H1 (cell line): ENCODE data around the gene GKAP1. TPM values are rescaled to one million over a fixed set of nuclear protein-coding genes. Genes with fewer than 3 reads are reported as not detected.
"Not testable (repeated sequence)": the region's sequence is repeated elsewhere in the genome, so short reads cannot be mapped to it uniquely, and the experiment has no call there.

Experiments used
- CTCF ChIA-PET: fragments of 300-600 bp; sonication (Branson Sonifier 250); formaldehyde crosslinking; loops from one replicate; lab custom pipeline; 2021; ENCODE audit not compliant: partially characterized antibody; lab: Charles Lee
- POLR2A ChIA-PET: fragments of 300-600 bp; sonication (Branson Sonifier 250); formaldehyde crosslinking; loops from one replicate; lab custom pipeline; 2021; ENCODE audit warnings: inconsistent platforms; ENCODE audit not compliant: partially characterized antibody; lab: Charles Lee
- DNase-seq, 2 experiments: peaks; one replicate each; pipeline versions ENCODE4 v3.0.0 to v3.0.0-alpha.2; 2010 to 2022; ENCODE audit warnings: low spot score in 2 of 2, low read depth in 1 of 2, mixed read lengths in 1 of 2
- FAIRE-seq: peaks from 2 replicates; lab custom pipeline; 2011; peaks lifted over from hg19 to GRCh38; lab: Jason Lieb, UNC
- H2AFZ ChIP-seq: 2 replicates; pipeline ENCODE4 v1.8.1; 2012; ENCODE audit warnings: low read length, inconsistent platforms
- H2AK5ac ChIP-seq: 2 replicates; pipeline ENCODE4 v1.6.1; 2013; ENCODE audit warnings: low read depth, low read length
- H2BK120ac ChIP-seq: replicated peaks from 2 replicates; pipeline ENCODE3; 2013; ENCODE audit warnings: low read depth, low read length, inconsistent platforms
- H2BK12ac ChIP-seq: 2 replicates; pipeline ENCODE4 v1.6.1; 2013; ENCODE audit warnings: low read depth, low read length
- H2BK15ac ChIP-seq: 2 replicates; pipeline ENCODE4 v1.6.1; 2013; ENCODE audit warnings: low read length
- H2BK20ac ChIP-seq: 2 replicates; pipeline ENCODE4 v1.6.1; 2013; ENCODE audit warnings: low read length
- H2BK5ac ChIP-seq: 2 replicates; pipeline ENCODE4 v1.6.1; 2013; ENCODE audit warnings: low read depth, low read length
- H3K14ac ChIP-seq: 2 replicates; pipeline ENCODE4 v1.6.1; 2013; ENCODE audit warnings: inconsistent platforms; ENCODE audit not compliant: insufficient read length
- H3K18ac ChIP-seq: 2 replicates; pipeline ENCODE4 v1.6.1; 2013; ENCODE audit warnings: low read length; ENCODE audit errors: extremely low read depth
- H3K23ac ChIP-seq: 2 replicates; pipeline ENCODE4 v1.6.1; 2013; ENCODE audit warnings: inconsistent platforms; ENCODE audit not compliant: insufficient read length
- H3K23me2 ChIP-seq: 2 replicates; pipeline ENCODE4 v1.6.1; 2013; ENCODE audit warnings: low read depth, low read length
- H3K27ac ChIP-seq: 2 replicates; pipeline ENCODE4 v1.6.1; 2011; ENCODE audit warnings: low read depth, low read length, inconsistent platforms
- H3K27me3 ChIP-seq, 4 experiments: replicated peaks in 1 of 4; 1 replicate in 1 of 4; 2 replicates in 3 of 4; pipeline versions ENCODE4 v1.6.1 to v1.8.1; 2011 to 2013; ENCODE audit warnings: low read length in 3 of 4, mild to moderate bottlenecking in 3 of 4, inconsistent platforms in 2 of 4, mixed read lengths in 2 of 4, moderate library complexity in 1 of 4; ENCODE audit not compliant: control insufficient read depth in 3 of 4, insufficient read depth in 3 of 4; ENCODE audit errors: extremely low read depth in 1 of 4
- H3K36me3 ChIP-seq, 4 experiments: 2 replicates each; pipeline versions ENCODE4 v1.6.1 to v1.8.1; 2011 to 2013; ENCODE audit warnings: mild to moderate bottlenecking in 4 of 4, low read length in 3 of 4, moderate library complexity in 2 of 4, control low read depth in 1 of 4, inconsistent platforms in 1 of 4; ENCODE audit not compliant: insufficient read depth in 4 of 4, control insufficient read depth in 2 of 4
- H3K4ac ChIP-seq: replicated peaks from 2 replicates; pipeline ENCODE3; 2013; ENCODE audit warnings: low read length, low read depth, mixed read lengths, inconsistent platforms; ENCODE audit not compliant: insufficient read length
- H3K4me1 ChIP-seq, 4 experiments: replicated peaks in 1 of 4; 1 replicate in 1 of 4; 2 replicates in 3 of 4; pipeline versions ENCODE4 v1.6.1 to v1.8.1; 2011 to 2013; ENCODE audit warnings: low read length in 3 of 4, inconsistent platforms in 2 of 4, mixed read lengths in 1 of 4; ENCODE audit not compliant: insufficient read depth in 4 of 4, control insufficient read depth in 3 of 4
- H3K4me2 ChIP-seq, 2 experiments: 2 replicates each; pipeline versions ENCODE4 v1.6.1 to v1.8.1; 2011 to 2013; ENCODE audit warnings: low read depth in 2 of 2, low read length in 2 of 2, control low read depth in 1 of 2, inconsistent platforms in 1 of 2, mild to moderate bottlenecking in 1 of 2; ENCODE audit not compliant: insufficient read depth in 1 of 2
- H3K4me3 ChIP-seq, 4 experiments: fragments of 200-600, 300-600 bp in 1 of 4; sonication (generic), shearing (Covaris generic), sonication (Bioruptor Twin) in 1 of 4; 2 replicates each; pipeline versions ENCODE4 v1.5.1 to v1.8.1; 2011 to 2016; ENCODE audit warnings: low read length in 4 of 4, low read depth in 3 of 4, control low read depth in 2 of 4, inconsistent platforms in 2 of 4, mild to moderate bottlenecking in 2 of 4, mixed read lengths in 1 of 4, moderate library complexity in 1 of 4; ENCODE audit not compliant: insufficient read depth in 2 of 4; ENCODE audit errors: extremely low read depth in 1 of 4
- H3K56ac ChIP-seq: replicated peaks from 2 replicates; pipeline ENCODE3; 2013; ENCODE audit warnings: low read depth, mild to moderate bottlenecking, mixed read lengths, low read length, inconsistent platforms; ENCODE audit not compliant: insufficient read length
- H3K79me1 ChIP-seq: 2 replicates; pipeline ENCODE4 v1.6.1; 2013; ENCODE audit warnings: low read depth, low read length, control low read depth
- H3K79me2 ChIP-seq, 2 experiments: 2 replicates each; pipeline versions ENCODE4 v1.6.1 to v1.8.1; 2012 to 2013; ENCODE audit warnings: low read length in 2 of 2, mild to moderate bottlenecking in 2 of 2, inconsistent platforms in 1 of 2; ENCODE audit not compliant: insufficient read depth in 2 of 2, control insufficient read depth in 1 of 2
- H3K9ac ChIP-seq, 4 experiments: replicated peaks in 1 of 4; 1 replicate in 1 of 4; 2 replicates in 3 of 4; pipeline versions ENCODE4 v1.6.1 to v1.8.1; 2011 to 2013; ENCODE audit warnings: low read depth in 3 of 4, low read length in 3 of 4, control low read depth in 2 of 4, mild to moderate bottlenecking in 2 of 4, moderate library complexity in 2 of 4, inconsistent platforms in 1 of 4; ENCODE audit errors: extremely low read depth in 1 of 4
- H3K9me3 ChIP-seq, 2 experiments: 2 replicates each; pipeline versions ENCODE4 v1.6.1 to v1.8.1; 2012 to 2013; ENCODE audit warnings: mild to moderate bottlenecking in 2 of 2, moderate library complexity in 2 of 2, control low read depth in 1 of 2, inconsistent platforms in 1 of 2, low read depth in 1 of 2, low read length in 1 of 2, mixed read lengths in 1 of 2; ENCODE audit not compliant: insufficient read depth in 2 of 2
- H4K20me1 ChIP-seq, 2 experiments: replicated peaks in 1 of 2; 2 replicates each; pipeline versions ENCODE3 to v1.8.1; 2011 to 2013; ENCODE audit warnings: inconsistent platforms in 2 of 2, low read length in 2 of 2, mild to moderate bottlenecking in 1 of 2; ENCODE audit not compliant: insufficient read depth in 2 of 2, control insufficient read depth in 1 of 2
- H4K5ac ChIP-seq: 2 replicates; pipeline ENCODE4 v1.6.1; 2013; ENCODE audit warnings: low read length, low read depth, mixed read lengths, inconsistent platforms; ENCODE audit not compliant: insufficient read length
- H4K8ac ChIP-seq: 2 replicates; pipeline ENCODE4 v1.8.0; 2013; ENCODE audit warnings: mild to moderate bottlenecking, moderate library complexity, low read length, inconsistent platforms; ENCODE audit not compliant: insufficient read depth; ENCODE audit errors: extremely low read depth
- H4K91ac ChIP-seq: replicated peaks from 2 replicates; pipeline ENCODE3; 2013; ENCODE audit warnings: low read length, mixed read lengths, inconsistent platforms; ENCODE audit not compliant: insufficient read length
- WGBS, 2 experiments: shearing (Covaris generic) in 1 of 2; methylation state at CpG; one replicate each; pipeline versions ENCODE4 v1.1.6 to v1.1.7; 2013 to 2015; ENCODE audit warnings: low lambda C conversion rate in 2 of 2, mixed read lengths in 2 of 2, inconsistent platforms in 1 of 2, low coverage in 1 of 2, missing lambda C conversion rate in 1 of 2; ENCODE audit not compliant: insufficient replicate concordance in 2 of 2, insufficient coverage in 1 of 2, insufficient read length in 1 of 2; ENCODE audit errors: extremely low coverage in 1 of 2, missing lambda C conversion rate in 1 of 2; 5-methylcytosine and 5-hydroxymethylcytosine counted together
- polyA plus RNA-seq, 7 experiments: library from polyadenylated mRNA; depleted of rRNA in 3 of 7; stranded (reverse) in 5 of 7; unstranded in 2 of 7; fragments of >200 nt in 5 of 7; fragments of 200-250 nt in 2 of 7; gene quantifications; 1 replicate in 5 of 7; 2 replicates in 1 of 7; 4 replicates in 1 of 7; pipeline versions ENCODE4 v1.2.1 to v1.2.3, GENCODE V29; 2011 to 2013; ENCODE audit warnings: missing spikeins in 2 of 7, mixed read lengths in 2 of 7
- total RNA-seq: library from RNA; stranded (reverse); fragmentation: NEBNext Ultra II Directional; extraction: Animal tissue kit (Norgen Biotek cat#: 25700); gene quantifications from 2 replicates; pipeline ENCODE4 v1.2.1, GENCODE V29; 2021

The GKAP1 gene
- total and polyA plus RNA-seq, 2 of the 8 experiments (the other 6 are each of a cell fraction or from before 2014, with no cell fraction given), result 0.97 to 5.3 TPM

DNA sequence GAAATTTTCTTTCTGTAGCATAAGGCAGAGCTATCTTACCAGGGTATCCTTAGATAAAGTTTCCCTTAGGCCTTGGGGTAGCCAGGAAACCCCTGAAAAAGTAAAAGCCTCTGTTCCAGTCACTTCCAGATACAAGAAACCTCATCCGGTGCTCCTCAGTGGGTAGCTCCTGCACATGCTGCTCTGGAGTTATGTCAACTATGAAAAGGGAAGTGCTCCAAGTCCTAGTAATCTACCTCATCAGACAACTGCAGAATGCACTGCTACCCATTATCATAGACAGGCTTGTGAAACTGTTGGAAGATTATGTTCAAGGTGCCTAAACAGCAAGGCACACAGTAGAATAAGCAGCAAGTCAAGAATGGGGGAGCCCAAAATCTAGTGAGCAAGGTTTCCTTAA lies 8.4 kb downstream of the GKAP1 start:
- H2BK15ac ChIP-seq, H3K27me3 ChIP-seq, H3K4ac ChIP-seq, H4K91ac ChIP-seq, H4K20me1 ChIP-seq, H4K8ac ChIP-seq, H3K79me2 ChIP-seq, CTCF ChIA-PET, H3K36me3 ChIP-seq, H2AK5ac ChIP-seq, H2BK12ac ChIP-seq, H3K9me3 ChIP-seq, H2BK120ac ChIP-seq, H3K18ac ChIP-seq, H3K9ac ChIP-seq, H3K14ac ChIP-seq, H3K4me2 ChIP-seq, H3K4me1 ChIP-seq, H3K23ac ChIP-seq, H3K56ac ChIP-seq, H3K27ac ChIP-seq, POLR2A ChIA-PET, DNase-seq, H3K23me2 ChIP-seq, H2AFZ ChIP-seq, H2BK20ac ChIP-seq, H3K79me1 ChIP-seq, H2BK5ac ChIP-seq, H4K5ac ChIP-seq, H3K4me3 ChIP-seq: not testable (repeated sequence)
- FAIRE-seq, result peak; percentile 45
- 44% methylated on average over 1 of the region's 1 CpG; no CpG with 5 or more reads in 1 of the 2 experiments for WGBS, 2 experiments

DNA sequence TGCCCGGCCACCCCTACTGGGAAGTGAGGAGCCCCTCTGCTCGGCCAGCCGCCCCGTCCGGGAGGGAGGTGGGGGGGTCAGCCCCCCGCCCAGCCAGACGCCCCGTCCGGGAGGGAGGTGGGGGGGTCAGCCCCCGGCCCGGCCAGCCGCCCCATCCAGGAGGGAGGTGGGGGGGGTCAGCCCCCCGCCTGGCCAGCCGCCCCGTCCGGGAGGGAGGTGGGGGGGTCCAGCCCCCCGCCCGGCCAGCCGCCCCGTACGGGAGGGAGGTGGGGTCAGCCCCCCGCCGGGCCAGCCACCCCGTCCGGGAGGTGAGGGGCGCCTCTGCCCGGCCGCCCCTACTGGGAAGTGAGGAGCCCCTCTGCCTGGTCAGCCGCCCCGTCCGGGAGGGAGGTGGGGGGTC lies 13.1 kb downstream of the GKAP1 start:
- H2AFZ ChIP-seq, H2BK120ac ChIP-seq, H3K79me1 ChIP-seq, H3K18ac ChIP-seq, H4K20me1 ChIP-seq, POLR2A ChIA-PET, H2BK15ac ChIP-seq, H2AK5ac ChIP-seq, H3K27ac ChIP-seq, H3K23ac ChIP-seq, H3K36me3 ChIP-seq, H3K9ac ChIP-seq, H2BK12ac ChIP-seq, H3K4ac ChIP-seq, DNase-seq, H3K4me3 ChIP-seq, H4K8ac ChIP-seq, H3K56ac ChIP-seq, FAIRE-seq, H3K4me1 ChIP-seq, H3K9me3 ChIP-seq, H2BK5ac ChIP-seq, H3K23me2 ChIP-seq, CTCF ChIA-PET, H4K5ac ChIP-seq, H3K4me2 ChIP-seq, H4K91ac ChIP-seq, H2BK20ac ChIP-seq, H3K27me3 ChIP-seq, H3K79me2 ChIP-seq, H3K14ac ChIP-seq: not testable (repeated sequence)
- WGBS, 2 experiments, result no CpG with 5 or more reads among the region's 31 CpGs
